B cell (primary cell): ENCODE data around the gene RRP12.

Source experiments
- EZH2 ChIP-seq: IDR thresholded peaks from 2 replicates; pipeline ENCODE4 v1.6.1; 2012; ENCODE audit warnings: borderline replicate concordance, low read depth, mild to moderate bottlenecking, moderate library complexity, low read length; ENCODE audit not compliant: insufficient read depth, poor library complexity, severe bottlenecking
- TF ChIP-seq, protein P1 (sequence below): fragments of 200-600 bp; IDR thresholded peaks from one replicate; pipeline ENCODE4 v1.8.0; 2022; ENCODE audit warnings: antibody characterized with exemption, mild to moderate bottlenecking

DNA sequence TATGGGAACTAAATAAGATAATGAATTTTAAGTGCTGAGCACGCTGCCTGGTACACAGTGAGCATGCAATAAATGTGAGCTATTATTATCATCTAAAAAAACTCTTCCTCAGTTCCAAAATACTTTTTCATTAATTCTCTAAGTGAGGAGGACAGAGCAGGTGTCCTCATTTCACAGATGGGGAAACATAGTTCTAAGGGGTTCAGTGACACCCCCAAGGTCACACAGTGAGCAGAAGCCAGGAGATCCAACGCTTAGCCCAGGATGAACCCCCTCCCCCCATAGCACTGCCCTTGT is 6.8 kb upstream of the RRP12 start:
- TF ChIP-seq, protein P1, sequence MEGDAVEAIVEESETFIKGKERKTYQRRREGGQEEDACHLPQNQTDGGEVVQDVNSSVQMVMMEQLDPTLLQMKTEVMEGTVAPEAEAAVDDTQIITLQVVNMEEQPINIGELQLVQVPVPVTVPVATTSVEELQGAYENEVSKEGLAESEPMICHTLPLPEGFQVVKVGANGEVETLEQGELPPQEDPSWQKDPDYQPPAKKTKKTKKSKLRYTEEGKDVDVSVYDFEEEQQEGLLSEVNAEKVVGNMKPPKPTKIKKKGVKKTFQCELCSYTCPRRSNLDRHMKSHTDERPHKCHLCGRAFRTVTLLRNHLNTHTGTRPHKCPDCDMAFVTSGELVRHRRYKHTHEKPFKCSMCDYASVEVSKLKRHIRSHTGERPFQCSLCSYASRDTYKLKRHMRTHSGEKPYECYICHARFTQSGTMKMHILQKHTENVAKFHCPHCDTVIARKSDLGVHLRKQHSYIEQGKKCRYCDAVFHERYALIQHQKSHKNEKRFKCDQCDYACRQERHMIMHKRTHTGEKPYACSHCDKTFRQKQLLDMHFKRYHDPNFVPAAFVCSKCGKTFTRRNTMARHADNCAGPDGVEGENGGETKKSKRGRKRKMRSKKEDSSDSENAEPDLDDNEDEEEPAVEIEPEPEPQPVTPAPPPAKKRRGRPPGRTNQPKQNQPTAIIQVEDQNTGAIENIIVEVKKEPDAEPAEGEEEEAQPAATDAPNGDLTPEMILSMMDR = no peak
- no peak for TF ChIP-seq EZH2
